Uterus (tissue), 4 donors: ENCODE measurements around the gene TBC1D32. TPM values are rescaled to one million over a fixed set of nuclear protein-coding genes. Genes with fewer than 3 reads are reported as not detected.

Source experiments
- DNase-seq, 2 donors: peaks; one replicate each; pipeline ENCODE4 v3.0.0-alpha.2; 2019 to 2020
- H3K27ac ChIP-seq, 2 donors: fragments of 200-600 bp; sonication (generic); 1 replicate in 1 of 2; 2 replicates in 1 of 2; pipeline ENCODE4 v1.5.1; 2016 to 2018
- H3K27me3 ChIP-seq, 2 donors: fragments of 200-600 bp; sonication (generic); one replicate each; pipeline ENCODE4 v1.5.1; 2018 to 2019; ENCODE audit warnings: control low read depth in 1 of 2
- H3K36me3 ChIP-seq, 2 donors: fragments of 200-600 bp; sonication (generic); one replicate each; pipeline ENCODE4 v1.5.1; 2019; ENCODE audit warnings: control low read depth in 1 of 2
- H3K4me1 ChIP-seq, 2 donors: fragments of 200-600 bp; sonication (generic); one replicate each; pipeline ENCODE4 v1.5.1; 2018 to 2019; ENCODE audit warnings: control low read depth in 1 of 2
- H3K4me3 ChIP-seq, 2 donors: fragments of 200-600 bp; sonication (generic); 1 replicate in 1 of 2; 2 replicates in 1 of 2; pipeline ENCODE4 v1.5.1; 2018 to 2019; ENCODE audit warnings: mild to moderate bottlenecking in 1 of 2
- H3K9me3 ChIP-seq, 2 donors: fragments of 200-600 bp; sonication (generic); one replicate each; pipeline ENCODE4 v1.5.1; 2019; ENCODE audit warnings: control low read depth in 1 of 2
- POLR2A ChIP-seq, 2 donors: fragments of 450-650 bp; IDR thresholded peaks; one replicate each; pipeline ENCODE4 v1.6.1; 2016; ENCODE audit warnings: antibody characterized with exemption in 2 of 2, mild to moderate bottlenecking in 1 of 2, moderate library complexity in 1 of 2
- intact Hi-C: fragments of 100-400 bp; cut with DNase I; formaldehyde crosslinking; loops from one replicate; pipeline ENCODE4 v1.15.1; 2023; ENCODE audit warnings: low total_unique reads
- total RNA-seq, 4 donors: library from RNA; depleted of rRNA in 3 of 4; stranded (reverse); fragments of >200 nt in 3 of 4; gene quantifications; one replicate each; pipeline versions ENCODE4 v1.1.0 to v1.2.4, GENCODE V29; 2014 to 2023
- TF ChIP-seq, protein P1 (sequence below), 4 experiments: fragments of 200-600 bp in 2 of 4; fragments of 450-650 bp in 2 of 4; sonication (generic) in 2 of 4; IDR thresholded peaks; one replicate each; pipeline ENCODE4 v1.5.1; 2016 to 2019; ENCODE audit warnings: antibody characterized with exemption in 4 of 4, mild to moderate bottlenecking in 2 of 4, moderate library complexity in 1 of 4
- donor health status: DM: yes; HTN: yes; CAD: no.

Gene TBC1D32
- total RNA-seq, 4 donors from 2014 or later, result 2.1 to 73.0 (median 10.1) TPM

DNA sequence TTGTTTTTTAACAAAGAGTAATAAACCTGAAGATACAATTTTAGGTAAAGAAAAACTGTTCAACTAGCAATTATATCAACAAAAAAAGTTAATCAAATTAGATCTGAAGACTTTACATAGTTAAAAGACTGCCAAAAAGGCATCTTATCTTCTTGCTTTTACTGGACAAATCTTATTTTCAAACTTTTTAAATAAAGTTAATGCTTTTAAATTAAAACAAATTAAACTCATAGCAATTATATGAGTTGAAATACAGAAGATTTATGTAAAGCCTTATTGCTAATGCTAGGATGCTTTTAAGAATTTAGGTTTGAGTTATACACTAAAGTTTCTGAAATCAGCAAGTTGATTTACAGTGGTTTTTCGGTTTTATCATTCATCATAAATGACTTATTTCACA, 227.3 kb downstream of the TBC1D32 start:
- TF ChIP-seq POLR2A (IDR thresholded peaks at IDR 0.05), result no peak
- TF ChIP-seq, protein P1, sequence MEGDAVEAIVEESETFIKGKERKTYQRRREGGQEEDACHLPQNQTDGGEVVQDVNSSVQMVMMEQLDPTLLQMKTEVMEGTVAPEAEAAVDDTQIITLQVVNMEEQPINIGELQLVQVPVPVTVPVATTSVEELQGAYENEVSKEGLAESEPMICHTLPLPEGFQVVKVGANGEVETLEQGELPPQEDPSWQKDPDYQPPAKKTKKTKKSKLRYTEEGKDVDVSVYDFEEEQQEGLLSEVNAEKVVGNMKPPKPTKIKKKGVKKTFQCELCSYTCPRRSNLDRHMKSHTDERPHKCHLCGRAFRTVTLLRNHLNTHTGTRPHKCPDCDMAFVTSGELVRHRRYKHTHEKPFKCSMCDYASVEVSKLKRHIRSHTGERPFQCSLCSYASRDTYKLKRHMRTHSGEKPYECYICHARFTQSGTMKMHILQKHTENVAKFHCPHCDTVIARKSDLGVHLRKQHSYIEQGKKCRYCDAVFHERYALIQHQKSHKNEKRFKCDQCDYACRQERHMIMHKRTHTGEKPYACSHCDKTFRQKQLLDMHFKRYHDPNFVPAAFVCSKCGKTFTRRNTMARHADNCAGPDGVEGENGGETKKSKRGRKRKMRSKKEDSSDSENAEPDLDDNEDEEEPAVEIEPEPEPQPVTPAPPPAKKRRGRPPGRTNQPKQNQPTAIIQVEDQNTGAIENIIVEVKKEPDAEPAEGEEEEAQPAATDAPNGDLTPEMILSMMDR (IDR thresholded peaks at IDR 0.05), result no peak
- Histone ChIP-seq H3K27me3 (no peaks in the 10 kb centered on the region), H3K27ac (no peak overlapping the region), H3K36me3 (no peaks in the 10 kb centered on the region), H3K9me3 (no peaks in the 10 kb centered on the region), H3K4me3 (no peak overlapping the region), H3K4me1 (no peaks in the 10 kb centered on the region)
- no peak for DNase-seq
- intact Hi-C loops, result no loop called here

DNA sequence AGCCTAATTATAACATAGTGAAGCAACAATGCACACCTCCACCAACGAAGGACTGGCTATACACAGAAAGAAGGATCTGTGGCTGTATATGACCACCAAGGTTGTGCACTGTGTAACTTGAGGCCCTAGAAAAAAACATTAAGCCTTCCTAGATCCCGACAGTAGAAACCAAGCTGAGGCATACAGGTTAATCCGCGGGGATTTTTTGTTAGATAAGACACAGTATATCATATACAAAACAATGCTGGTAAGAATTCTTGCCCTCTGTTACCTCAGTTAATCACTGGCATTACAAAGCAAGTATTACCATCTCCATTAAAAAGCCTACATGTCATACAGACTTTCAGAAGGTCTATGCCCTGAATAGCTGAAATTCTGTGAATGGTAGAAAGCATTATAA, 228.8 kb downstream of the TBC1D32 start:
- H3K4me1 ChIP-seq, result no peaks in the 10 kb centered on the region
- no peaks in the 10 kb centered on the region for H3K9me3 ChIP-seq
- no peak for DNase-seq
- intact Hi-C loops, result no loop called here
- TF ChIP-seq, protein P1 (IDR thresholded peaks at IDR 0.05), result no peak
- no peak for TF ChIP-seq POLR2A (IDR thresholded peaks at IDR 0.05)
- no peak overlapping the region for H3K27ac ChIP-seq
- no peak overlapping the region for H3K4me3 ChIP-seq
- H3K27me3 ChIP-seq, result no peaks in the 10 kb centered on the region
- no peaks in the 10 kb centered on the region for H3K36me3 ChIP-seq

DNA sequence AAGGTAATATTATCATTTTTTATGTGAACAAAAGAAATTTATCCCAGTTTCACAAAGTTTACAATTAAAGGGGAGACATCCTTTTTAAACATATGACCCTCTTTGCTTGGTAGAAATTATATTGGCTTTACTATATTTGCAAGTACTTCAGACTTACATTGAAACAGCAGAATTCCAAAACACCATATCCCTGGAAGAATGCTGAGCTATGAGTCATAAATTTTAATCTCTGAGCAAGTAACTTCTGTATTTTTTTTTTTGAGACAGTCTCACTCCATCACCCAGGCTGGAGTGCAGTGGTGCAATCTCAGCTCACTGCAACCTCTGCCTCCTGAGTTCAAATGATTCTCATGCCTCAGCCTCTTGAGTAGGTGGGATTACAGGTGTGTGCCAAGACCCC, 240.4 kb downstream of the TBC1D32 start:
- Histone ChIP-seq H3K4me3 (no peak overlapping the region), H3K27me3 (no peaks in the 10 kb centered on the region), H3K9me3 (no peaks in the 10 kb centered on the region), H3K4me1 (no peaks in the 10 kb centered on the region), H3K27ac (no peak overlapping the region), H3K36me3 (no peaks in the 10 kb centered on the region)
- DNase-seq, result no peak
- intact Hi-C loops, result no loop called here
- TF ChIP-seq POLR2A (IDR thresholded peaks at IDR 0.05), result no peak
- TF ChIP-seq, protein P1 (IDR thresholded peaks at IDR 0.05), result no peak

DNA sequence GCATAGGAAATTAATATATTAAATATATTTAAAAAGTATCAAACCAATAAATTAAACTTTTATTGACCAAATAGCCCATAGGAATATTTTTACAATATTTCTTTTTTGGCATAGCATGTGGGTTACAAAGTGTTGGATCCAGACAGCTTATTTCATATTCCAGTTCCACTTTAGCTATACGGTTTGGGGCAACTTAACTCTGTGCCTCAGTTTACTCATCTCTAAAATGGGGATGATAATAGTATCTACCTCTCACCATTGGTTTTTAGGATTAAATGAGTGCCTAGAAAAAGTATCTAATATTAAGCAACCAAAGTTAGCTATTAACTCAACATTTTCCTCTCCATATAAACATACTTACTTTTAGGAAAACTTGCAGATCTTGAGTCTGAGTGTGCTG, 243.8 kb downstream of the TBC1D32 start:
- TF ChIP-seq POLR2A (IDR thresholded peaks at IDR 0.05), result no peak
- TF ChIP-seq, protein P1 (IDR thresholded peaks at IDR 0.05), result no peak
- Histone ChIP-seq H3K27me3 (no peaks in the 10 kb centered on the region), H3K36me3 (no peaks in the 10 kb centered on the region), H3K9me3 (no peaks in the 10 kb centered on the region), H3K4me3 (no peak overlapping the region), H3K4me1 (no peaks in the 10 kb centered on the region), H3K27ac (no peak overlapping the region)
- intact Hi-C loops, result no loop called here
- no peak for DNase-seq

DNA sequence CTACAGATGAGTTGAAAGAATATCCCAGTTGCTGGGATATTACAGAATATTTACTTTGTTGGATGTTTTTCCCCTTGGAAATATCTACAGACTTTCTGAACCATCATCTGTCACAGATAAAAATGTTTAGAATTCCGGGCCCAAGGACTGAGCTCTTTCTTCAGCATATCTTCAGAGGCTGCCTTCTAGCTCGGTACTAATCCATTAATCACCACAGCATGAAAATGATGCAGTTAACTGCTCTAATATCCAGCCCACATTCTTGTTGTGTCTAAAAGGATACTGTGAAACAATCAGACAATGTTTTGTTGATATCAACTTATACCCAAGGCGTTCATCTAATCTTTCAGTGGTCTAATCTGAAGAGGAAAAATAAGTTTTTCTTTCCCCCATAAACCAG, 247.4 kb downstream of the TBC1D32 start:
- H3K9me3 ChIP-seq, result no peaks in the 10 kb centered on the region
- TF ChIP-seq, protein P1 (IDR thresholded peaks at IDR 0.05), result no peak
- no peak for TF ChIP-seq POLR2A (IDR thresholded peaks at IDR 0.05)
- no peaks in the 10 kb centered on the region for H3K4me1 ChIP-seq
- H3K4me3 ChIP-seq, result no peak overlapping the region
- no peak for DNase-seq
- H3K27me3 ChIP-seq, result no peaks in the 10 kb centered on the region
- no peaks in the 10 kb centered on the region for H3K36me3 ChIP-seq
- intact Hi-C loops, result no loop called here
- no peak overlapping the region for H3K27ac ChIP-seq
